GM12872 (cell line): ENCODE measurements around the gene MAP1LC3A.

Experiments used
- CTCF ChIP-seq: IDR thresholded peaks from 3 replicates; pipeline ENCODE4 v1.5.1; 2011; ENCODE audit warnings: low read depth, mild to moderate bottlenecking, low read length, moderate library complexity; ENCODE audit not compliant: insufficient read depth

Gene MAP1LC3A

GRCh38 chr20:34585019-34585418 is 26.5 kb downstream of the MAP1LC3A start:
- no peak for TF ChIP-seq CTCF

GRCh38 chr20:34586488-34587163 is 28.1 kb downstream of the MAP1LC3A start:
- TF ChIP-seq CTCF, result no peak

- no peak for TF ChIP-seq CTCF
Observed at GRCh38 chr20:34595377-34596184, 37.1 kb downstream of the MAP1LC3A start.

GRCh38 chr20:34600892-34601653 is 42.6 kb downstream of the MAP1LC3A start:
- no peak for TF ChIP-seq CTCF

GRCh38 chr20:34604980-34605788 is 46.7 kb downstream of the MAP1LC3A start:
- no peak for TF ChIP-seq CTCF

- no peak for TF ChIP-seq CTCF
Observed at GRCh38 chr20:34607066-34607465, 48.5 kb downstream of the MAP1LC3A start.
